RCC 7860 (cell line): Measurements from ENCODE around the gene TRAPPC13.
"Not testable (repeated sequence)": the region's sequence is repeated elsewhere in the genome, so short reads cannot be mapped to it uniquely, and the experiment has no call there.

Source experiments
- DNase-seq: peaks from one replicate; pipeline ENCODE4 v3.0.0-alpha.2; 2015; ENCODE audit warnings: low spot score
- FAIRE-seq: peaks from 2 replicates; lab custom pipeline; 2012; peaks lifted over from hg19 to GRCh38; lab: Jason Lieb, UNC

Gene TRAPPC13

DNA sequence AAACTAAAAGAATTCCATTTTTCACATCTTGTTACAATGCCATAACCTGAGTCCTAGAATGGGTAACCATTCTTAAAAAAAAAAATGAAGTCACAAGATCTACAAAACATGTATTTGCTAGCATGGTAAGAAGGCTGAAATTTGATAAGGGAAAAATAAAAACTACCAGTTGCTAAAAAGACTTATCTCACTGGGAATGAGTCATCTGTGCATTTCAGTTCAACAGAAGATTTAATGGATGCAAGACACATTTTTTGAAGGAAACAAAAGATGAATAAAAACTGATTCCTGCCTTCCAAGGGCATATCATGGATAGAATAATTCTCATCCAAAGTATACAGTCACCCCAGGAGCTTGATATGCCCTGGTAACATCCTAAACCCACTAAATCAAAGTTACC, 49.9 kb downstream of the TRAPPC13 start:
- DNase-seq = no peak
- no peak for FAIRE-seq

GRCh38 chr5:65676056-65676455, 51.2 kb downstream of the TRAPPC13 start:
- not testable (repeated sequence) for DNase-seq, FAIRE-seq

GRCh38 chr5:65682148-65682547, 57.3 kb downstream of the TRAPPC13 start:
- FAIRE-seq (no peak), DNase-seq (no peak)

GRCh38 chr5:65693121-65693520, 68.3 kb downstream of the TRAPPC13 start:
- FAIRE-seq = no peak
- DNase-seq = no peak

GRCh38 chr5:65695162-65695755, 70.4 kb downstream of the TRAPPC13 start:
- FAIRE-seq (no peak), DNase-seq (no peak)

- FAIRE-seq (no peak), DNase-seq (no peak)
Observed at GRCh38 chr5:65695896-65696295, 71.1 kb downstream of the TRAPPC13 start.

- FAIRE-seq (no peak), DNase-seq (no peak)
Observed at GRCh38 chr5:65696892-65697291, 72.1 kb downstream of the TRAPPC13 start.

- DNase-seq = no peak
- FAIRE-seq = no peak
Observed at GRCh38 chr5:65699338-65699737, 74.5 kb downstream of the TRAPPC13 start.

- FAIRE-seq = no peak
- no peak for DNase-seq
Observed at GRCh38 chr5:65702036-65702435, 77.2 kb downstream of the TRAPPC13 start.

- FAIRE-seq = no peak
- no peak for DNase-seq
Observed at GRCh38 chr5:65704621-65705239, 79.9 kb downstream of the TRAPPC13 start.

- no peak for FAIRE-seq
- no peak for DNase-seq
Observed at GRCh38 chr5:65707663-65708062, 82.8 kb downstream of the TRAPPC13 start.

DNA sequence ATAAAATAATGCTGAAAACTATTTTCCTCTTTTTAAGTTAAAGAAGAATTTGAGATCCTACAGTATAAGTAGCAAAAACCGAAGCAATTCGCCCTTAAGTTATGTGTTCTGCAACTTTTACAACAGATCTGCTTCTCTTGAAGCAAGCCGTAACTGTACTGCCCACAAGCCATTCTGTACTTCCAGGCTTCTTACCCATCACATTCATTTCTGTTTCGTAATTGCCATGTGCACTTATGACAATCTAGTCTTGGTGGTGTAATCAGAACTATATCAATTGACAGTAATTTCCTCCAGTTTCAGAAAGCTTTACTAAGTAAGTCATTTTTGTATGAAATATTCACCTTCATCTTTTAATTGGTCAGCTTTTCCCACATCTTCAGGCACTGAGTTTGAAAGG, 83.3 kb downstream of the TRAPPC13 start:
- DNase-seq (no peak), FAIRE-seq (no peak)
